IMR-90 (cell line): ENCODE measurements around the gene NUP205.

Experiments
- BHLHE40 ChIP-seq: fragments of 150-350 bp; IDR thresholded peaks from 2 replicates; pipeline ENCODE4 v1.6.1; 2016; ENCODE audit warnings: mild to moderate bottlenecking, low read depth, low read length
- CHD1 ChIP-seq: IDR thresholded peaks from 2 replicates; pipeline ENCODE4 v1.6.1; 2012; ENCODE audit warnings: low read depth, low read length, improper control_type of control experiment
- CTCF ChIP-seq: conservative IDR thresholded peaks from 2 replicates; pipeline ENCODE4 v1.5.1; 2012; ENCODE audit warnings: mild to moderate bottlenecking, low read depth, low read length, improper control_type of control experiment
- FOS ChIP-seq: fragments of 150-350 bp; IDR thresholded peaks from 2 replicates; pipeline ENCODE4 v1.6.1; 2016; ENCODE audit warnings: low read depth, low read length
- MAFK ChIP-seq: IDR thresholded peaks from 2 replicates; pipeline ENCODE4 v1.6.1; 2012; ENCODE audit warnings: low read depth, low read length, improper control_type of control experiment
- MAZ ChIP-seq: IDR thresholded peaks from 2 replicates; pipeline ENCODE4 v1.6.1; 2012; ENCODE audit warnings: low read depth, mild to moderate bottlenecking, low read length, improper control_type of control experiment, moderate library complexity, borderline replicate concordance
- POLR2A ChIP-seq: IDR thresholded peaks from 2 replicates; pipeline ENCODE4 v1.6.1; 2012; ENCODE audit warnings: mild to moderate bottlenecking, low read depth, low read length
- RAD21 ChIP-seq: IDR thresholded peaks from 2 replicates; pipeline ENCODE4 v1.6.1; 2012; ENCODE audit warnings: low read length, improper control_type of control experiment
- RFX5 ChIP-seq: IDR thresholded peaks from 2 replicates; pipeline ENCODE4 v1.8.0; 2012; ENCODE audit warnings: low read depth, mild to moderate bottlenecking, low read length, moderate library complexity
- SMC3 ChIP-seq: fragments of 150-350 bp; IDR thresholded peaks from 2 replicates; pipeline ENCODE4 v1.6.1; 2016; ENCODE audit warnings: low read depth, mild to moderate bottlenecking, antibody characterized with exemption, low read length, moderate library complexity
- USF2 ChIP-seq: fragments of 150-350 bp; IDR thresholded peaks from 2 replicates; pipeline ENCODE4 v1.6.1; 2017; ENCODE audit warnings: mild to moderate bottlenecking, antibody characterized with exemption, low read length, low read depth
- TF ChIP-seq, protein P1 (sequence below): fragments of 150-350 bp; IDR thresholded peaks from 2 replicates; pipeline ENCODE4 v1.6.1; 2016; ENCODE audit warnings: low read depth, mild to moderate bottlenecking, low read length, moderate library complexity, borderline replicate concordance

GRCh38 chr7:135650831-135651573 is 93.3 kb downstream of the NUP205 start:
- TF ChIP-seq CTCF = no peak
- TF ChIP-seq USF2 = no peak
- no peak for TF ChIP-seq MAZ
- no peak for TF ChIP-seq POLR2A
- no peak for TF ChIP-seq SMC3
- TF ChIP-seq RFX5 = no peak
- TF ChIP-seq BHLHE40 = no peak
- TF ChIP-seq MAFK = no peak
- no peak for TF ChIP-seq CHD1
- TF ChIP-seq, protein P1, sequence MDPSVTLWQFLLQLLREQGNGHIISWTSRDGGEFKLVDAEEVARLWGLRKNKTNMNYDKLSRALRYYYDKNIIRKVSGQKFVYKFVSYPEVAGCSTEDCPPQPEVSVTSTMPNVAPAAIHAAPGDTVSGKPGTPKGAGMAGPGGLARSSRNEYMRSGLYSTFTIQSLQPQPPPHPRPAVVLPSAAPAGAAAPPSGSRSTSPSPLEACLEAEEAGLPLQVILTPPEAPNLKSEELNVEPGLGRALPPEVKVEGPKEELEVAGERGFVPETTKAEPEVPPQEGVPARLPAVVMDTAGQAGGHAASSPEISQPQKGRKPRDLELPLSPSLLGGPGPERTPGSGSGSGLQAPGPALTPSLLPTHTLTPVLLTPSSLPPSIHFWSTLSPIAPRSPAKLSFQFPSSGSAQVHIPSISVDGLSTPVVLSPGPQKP = no peak
- no peak for TF ChIP-seq FOS
- no peak for TF ChIP-seq RAD21
